ENCODE data around the gene TIMM23. TPM values are rescaled to one million over a fixed set of nuclear protein-coding genes. Genes with fewer than 3 reads are reported as not detected.

TIMM23 gene
- total and polyA plus RNA-seq, 2 donors (not counting 1 experiment from before 2014, with no cell fraction given): 21.1 to 28.3 TPM

- Mint-ChIP-seq H3K27ac (no peak overlapping the region), H3K9me3 (ENCODE audit: insufficient read depth) (peaks cover 2% of the 10 kb centered on the region), H3K27me3 (peaks cover 17% of the 10 kb centered on the region), H3K4me1 (peaks cover 1% of the 10 kb centered on the region), H3K4me3 (no peak overlapping the region)
- Histone ChIP-seq H3K4me3 (ENCODE audit: control extremely low read depth in 1 of 5, extremely low read depth in 1 of 5, insufficient read depth in 1 of 5, low read depth in 2 of 5, low read length in 4 of 5) (no peak overlapping the region), H3K27ac (ENCODE audit: low read length in 2 of 2) (no peak overlapping the region), H3K4me1 (ENCODE audit: control insufficient read depth in 2 of 2, insufficient read depth in 2 of 2, low read length in 2 of 2) (no peaks in the 10 kb centered on the region), H2AFZ (ENCODE audit: insufficient read depth, low read depth, low read length, poor library complexity, severe bottlenecking) (no peak overlapping the region), H3K79me2 (ENCODE audit: control insufficient read depth, insufficient read depth, low read length) (no peaks in the 10 kb centered on the region), H3K36me3 (replicated peaks in 1 of 2; ENCODE audit: control extremely low read depth in 1 of 2, control insufficient read depth in 1 of 2, extremely low read depth in 1 of 2, insufficient read depth in 2 of 2, low read length in 1 of 2) (no peaks in the 10 kb centered on the region), H3K27me3 (replicated peaks in 1 of 4; ENCODE audit: control extremely low read depth in 1 of 4, control insufficient read depth in 3 of 4, insufficient read depth in 4 of 4, low read length in 3 of 4) (peaks cover 0 to 9% (median 2%) of the 10 kb centered on the region in 4 experiments), H3K9ac (ENCODE audit: low read length) (no peak overlapping the region), H3K9me3 (ENCODE audit: control extremely low read depth in 1 of 3, control insufficient read depth in 2 of 3, insufficient read depth in 1 of 3, low read length in 2 of 3) (peaks cover 0 to 10% (median 5%) of the 10 kb centered on the region in 3 donors), H4K20me1 (ENCODE audit: control insufficient read depth, insufficient read depth, low read length, poor library complexity, severe bottlenecking) (no peaks in the 10 kb centered on the region), H3K4me2 (replicated peaks; ENCODE audit: low read depth, low read length, poor library complexity, severe bottlenecking) (no peak overlapping the region)
- intact Hi-C loops (cut with micrococcal nuclease): no loop called here
- CTCF ChIA-PET: no interaction called here
- TF ChIP-seq EZH2 (IDR thresholded peaks at IDR 0.05; ENCODE audit: borderline replicate concordance, insufficient read depth, low read depth, low read length, poor library complexity, severe bottlenecking) (no peak), CTCF (IDR thresholded peaks at IDR 0.05) (no peak)
- WGBS (ENCODE audit: insufficient coverage): 100% methylated on average over 2 of the region's 6 CpGs
- DNase-seq (no peak), ATAC-seq (ENCODE audit: low read depth) (no peak)
- POLR2A ChIA-PET: no interaction called here
Measured at GRCh38 chr10:46052791-46053375, 80.6 kb downstream of the TIMM23 start.

Small RNA genes lying within 50 kb of the gene (small RNA-seq; reads per million reads assigned to genes)
- not detected for gene SNORA74C-1 (ENCODE audit: insufficient read length, low read depth, low replicate concordance)

Other genes with a start within 250 kb of the TIMM23 start
- gene WASHC2C, start 245.2 kb upstream of the TIMM23 start, total RNA-seq: 75.7 and 83.3 TPM in 2 replicates
- 32.5 and 34.9 TPM in 2 replicates for gene WASHC2C, start 245.2 kb upstream of the TIMM23 start, polyA plus RNA-seq
- gene AGAP4, start 125.0 kb upstream of the TIMM23 start, total RNA-seq: 30.0 and 35.4 TPM in 2 replicates
- 23.8 and 25.8 TPM in 2 replicates for gene AGAP4, start 125.0 kb upstream of the TIMM23 start, polyA plus RNA-seq
- gene NCOA4, start 58.1 kb downstream of the TIMM23 start, total RNA-seq: 69.7 and 71.2 TPM in 2 replicates
- gene NCOA4, start 58.1 kb downstream of the TIMM23 start, polyA plus RNA-seq: 22.7 and 27.1 TPM in 2 replicates
- not detected in 2 replicates for gene MSMB, start 73.8 kb downstream of the TIMM23 start, total RNA-seq
- not detected in 2 replicates for gene MSMB, start 73.8 kb downstream of the TIMM23 start, polyA plus RNA-seq

Measured in B cell (primary cell).